Measurements from ENCODE around the gene COL5A1. TPM values are rescaled to one million over a fixed set of nuclear protein-coding genes. Genes with fewer than 3 reads are reported as not detected.

Gene COL5A1
- total and polyA plus RNA-seq, 2 experiments from 2014 or later, result 2.5 to 13.1 TPM

GRCh38 chr9:134736791-134737497 is 95.3 kb downstream of the COL5A1 start:
- no peak overlapping the region for H3K27ac Mint-ChIP-seq
- Histone ChIP-seq H3K27me3 (ENCODE audit: insufficient read depth) (no peaks in the 10 kb centered on the region), H3K4me2 (no peak overlapping the region), H4K20me1 (replicated peaks; ENCODE audit: insufficient read depth) (no peaks in the 10 kb centered on the region), H3K4me3 (no peak overlapping the region), H3K4me1 (ENCODE audit: insufficient read depth) (no peaks in the 10 kb centered on the region), H3K36me3 (ENCODE audit: insufficient read depth) (no peaks in the 10 kb centered on the region), H3K27ac (ENCODE audit: low read depth) (no peak overlapping the region), H3K79me2 (replicated peaks; ENCODE audit: insufficient read depth) (no peaks in the 10 kb centered on the region), H3K9me2 (ENCODE audit: insufficient read depth) (no peaks in the 10 kb centered on the region), H2AFZ (no peak overlapping the region), H3F3A (replicated peaks; ENCODE audit: low read depth) (no peaks in the 10 kb centered on the region)
- ATAC-seq (no peak), DNase-seq (ENCODE audit: low spot score) (no peak)
- H3K36me3 Mint-ChIP-seq (ENCODE audit: low read depth), result no peaks in the 10 kb centered on the region; the same call in 2 of the 3 replicates
- no peaks in the 10 kb centered on the region for H3K9me3 Mint-ChIP-seq
- no peak for TF ChIP-seq CREB1 (CRISPR knock-in tag; IDR thresholded peaks at IDR 0.05; ENCODE audit: low read depth)
- TF ChIP-seq EZH2phosphoT487 (IDR thresholded peaks at IDR 0.05; ENCODE audit: unreplicated experiment), result no peak
- TF ChIP-seq NANOG (IDR thresholded peaks at IDR 0.05; ENCODE audit: borderline replicate concordance), result no peak
- no peak for TF ChIP-seq REST (IDR thresholded peaks at IDR 0.05; ENCODE audit: unreplicated experiment)
- no peak for TF ChIP-seq POLR2AphosphoS5 (IDR thresholded peaks at IDR 0.05; ENCODE audit: low read depth)
- TF ChIP-seq JUNB (IDR thresholded peaks at IDR 0.05; ENCODE audit: unreplicated experiment), result no peak
- TF ChIP-seq EZH2 (IDR thresholded peaks at IDR 0.05; ENCODE audit: low read depth, unreplicated experiment), result no peak
- TF ChIP-seq ZNF462 (CRISPR knock-in tag; IDR thresholded peaks at IDR 0.05), result no peak
- no peak overlapping the region for H3K4me3 Mint-ChIP-seq
- H3K4me1 Mint-ChIP-seq, result peaks cover 3% of the 10 kb centered on the region; the same call in 2 of the 3 replicates
- peaks cover 6% of the 10 kb centered on the region for H3K27me3 Mint-ChIP-seq (ENCODE audit: insufficient read depth, low read depth, poor library complexity)

Measured in GM23338 (cell line).